HG03108 (cell line): ENCODE data around the gene MTCH1.

Source experiments
- ATAC-seq: cut with Tn5 transposase; IDR thresholded peaks from one replicate; pipeline ENCODE4 v1.9.1; 2021; ENCODE audit warnings: moderate library complexity; ENCODE audit not compliant: unreplicated experiment

The MTCH1 gene

GRCh38 chr6:36970892-36971842 is 14.8 kb downstream of the MTCH1 start:
- ATAC-seq: no peak

DNA sequence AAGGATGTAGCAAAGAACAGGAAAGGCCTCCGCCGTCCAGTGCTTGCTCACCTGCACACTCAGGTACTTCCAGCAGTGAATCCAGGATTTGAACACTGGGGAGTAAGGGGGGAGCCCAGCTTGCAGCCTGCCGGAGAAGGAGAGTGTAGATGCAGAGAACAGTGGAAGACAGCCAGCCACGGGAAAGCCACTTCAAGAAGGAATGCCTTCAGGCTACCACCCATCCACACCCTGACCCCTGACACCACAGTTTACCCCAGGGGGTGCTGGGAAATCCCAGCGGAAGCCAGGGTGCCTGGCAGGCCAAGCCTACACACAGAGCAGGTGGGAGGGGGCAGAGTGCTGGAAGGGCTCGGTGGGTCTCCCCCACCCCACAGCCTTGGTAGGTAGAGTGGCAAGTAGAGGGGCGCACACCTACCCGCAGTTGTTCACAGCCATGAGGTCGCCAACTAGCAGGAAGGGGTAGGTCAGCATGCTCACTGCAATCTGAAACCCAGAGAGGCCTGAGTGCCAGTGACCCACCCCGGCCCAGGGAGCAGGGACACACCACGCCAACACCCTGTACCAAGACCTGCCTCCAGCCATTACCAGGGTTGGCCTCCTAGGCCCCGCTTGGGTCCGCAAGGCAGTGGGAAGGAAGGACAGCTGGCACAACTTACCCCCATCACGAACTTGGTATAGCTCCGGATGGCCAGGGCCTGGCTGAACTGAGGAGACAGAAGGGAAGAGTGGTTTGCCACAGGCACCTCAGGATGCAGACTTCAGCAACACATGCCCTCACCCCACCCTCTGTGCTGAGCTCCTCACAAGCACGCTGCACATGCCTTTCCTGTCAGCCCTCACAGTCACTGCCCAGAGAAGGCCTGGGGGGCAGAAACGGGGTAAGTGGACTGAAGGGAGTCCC is 15.8 kb downstream of the MTCH1 start:
- no peak for ATAC-seq

GRCh38 chr6:36969240-36969691 is 16.7 kb downstream of the MTCH1 start:
- ATAC-seq: no peak

DNA sequence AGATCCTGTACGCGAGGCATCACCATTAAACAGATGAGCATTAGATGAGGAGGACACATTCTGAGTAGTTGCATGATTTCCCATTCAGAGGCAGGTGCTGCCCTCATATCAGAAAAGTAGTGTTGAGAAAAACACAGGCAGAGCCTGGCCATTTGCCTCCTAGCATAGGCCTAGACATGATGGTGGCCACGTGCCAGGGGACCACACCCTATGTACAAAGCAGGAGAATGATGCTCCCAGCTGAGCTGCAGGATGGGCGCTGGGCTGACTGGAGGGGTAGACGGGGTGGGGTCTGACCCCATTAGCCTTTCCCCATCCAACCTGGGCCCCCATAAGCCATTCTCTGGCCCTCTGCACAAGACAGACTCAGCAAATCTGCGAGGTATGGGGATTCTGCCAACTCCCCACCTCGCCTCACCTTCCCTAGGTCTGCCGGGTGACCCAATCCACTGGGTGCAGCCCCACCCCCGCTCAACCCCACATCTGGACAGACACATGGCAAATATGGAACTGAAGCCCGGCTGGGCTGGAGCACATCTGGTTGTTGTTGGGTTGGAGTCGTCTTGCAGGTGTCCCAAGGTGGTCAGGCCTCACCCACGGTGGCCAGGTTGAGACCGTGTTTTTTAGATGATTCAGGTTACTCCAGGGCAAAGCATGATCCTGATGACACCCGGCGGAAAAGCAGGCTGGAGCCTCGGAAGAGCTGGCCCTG is 17.6 kb downstream of the MTCH1 start:
- ATAC-seq: no peak

GRCh38 chr6:36967757-36968156 is 18.2 kb downstream of the MTCH1 start:
- ATAC-seq: no peak

- ATAC-seq: no peak
These were observed 18.7 kb downstream of the MTCH1 start for GRCh38 chr6:36967301-36967700.

GRCh38 chr6:36964908-36965307 is 21.1 kb downstream of the MTCH1 start:
- ATAC-seq: no peak

DNA sequence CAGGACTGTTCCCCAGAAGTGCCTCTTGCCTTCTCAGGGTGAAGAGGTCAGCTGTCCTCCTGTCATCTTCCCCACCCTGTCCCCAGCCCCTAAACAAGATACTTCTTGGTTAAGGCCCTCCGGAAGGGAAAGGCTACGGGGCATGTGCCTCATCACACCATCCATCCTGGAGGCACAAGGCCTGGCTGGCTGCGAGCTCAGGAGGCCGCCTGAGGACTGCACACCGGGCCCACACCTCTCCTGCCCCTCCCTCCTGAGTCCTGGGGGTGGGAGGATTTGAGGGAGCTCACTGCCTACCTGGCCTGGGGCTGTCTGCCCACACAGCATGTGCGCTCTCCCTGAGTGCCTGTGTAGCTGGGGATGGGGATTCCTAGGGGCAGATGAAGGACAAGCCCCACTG is 21.6 kb downstream of the MTCH1 start:
- no peak for ATAC-seq

- no peak for ATAC-seq
These were observed 22.3 kb downstream of the MTCH1 start for GRCh38 chr6:36963451-36964290.

- no peak for ATAC-seq
These were observed 23.1 kb downstream of the MTCH1 start for GRCh38 chr6:36962874-36963273.

GRCh38 chr6:36961441-36962435 is 24.3 kb downstream of the MTCH1 start:
- no peak for ATAC-seq

DNA sequence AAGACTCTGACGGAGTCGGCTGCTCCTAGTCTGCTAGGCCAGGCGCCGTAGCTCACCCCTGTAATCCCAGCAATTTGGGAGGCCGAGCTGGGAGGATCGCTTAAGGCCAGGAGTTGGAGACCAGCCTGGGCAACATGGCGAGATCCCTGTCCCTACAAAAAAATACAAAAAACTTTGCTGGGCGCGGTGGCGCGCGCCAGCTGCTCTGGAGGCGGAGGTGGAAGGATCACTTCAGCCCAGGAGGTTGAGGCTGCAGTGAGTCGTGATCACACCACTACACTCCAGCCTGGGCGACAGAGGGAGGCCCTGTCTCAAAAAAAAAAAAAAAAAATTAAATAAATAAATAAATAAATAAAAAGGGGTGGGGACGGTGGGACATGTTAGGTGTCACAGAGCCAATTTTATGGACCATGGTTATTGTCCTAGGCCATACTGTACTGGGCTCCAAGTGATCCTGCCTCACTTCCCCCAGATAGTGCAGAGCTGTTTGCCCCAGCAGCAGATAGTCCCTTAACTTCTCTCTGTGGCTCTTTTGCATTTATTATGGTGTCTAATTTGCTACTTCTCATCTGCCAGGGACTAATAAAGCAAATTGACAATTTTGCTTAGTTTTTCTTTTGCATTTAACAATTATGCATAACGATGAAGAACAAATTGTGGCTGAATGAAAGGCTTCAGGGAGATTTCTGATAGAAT is 26.3 kb downstream of the MTCH1 start:
- ATAC-seq: no peak

GRCh38 chr6:36958775-36959554 is 27.0 kb downstream of the MTCH1 start:
- ATAC-seq: no peak

GRCh38 chr6:36957773-36958271 is 28.2 kb downstream of the MTCH1 start:
- no peak for ATAC-seq

DNA sequence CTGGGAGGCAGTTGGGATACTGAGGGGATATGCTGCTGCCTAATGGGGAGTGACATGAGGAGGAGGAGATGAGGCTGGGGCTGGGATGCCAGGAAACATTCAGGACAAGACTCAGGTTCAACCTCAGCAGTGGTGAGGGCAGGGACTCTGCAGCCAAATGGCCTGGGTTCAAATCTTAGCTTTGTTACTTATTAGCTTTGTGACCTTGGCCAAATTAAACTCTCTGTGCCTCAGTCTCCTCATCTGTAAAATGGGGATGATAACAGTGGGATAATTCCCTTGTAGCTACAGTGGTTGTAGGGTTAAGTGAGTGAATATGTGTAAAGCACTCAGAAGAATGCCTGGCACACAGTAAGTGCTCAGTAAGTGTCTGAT is 29.6 kb downstream of the MTCH1 start:
- ATAC-seq: no peak

- no peak for ATAC-seq
These were observed 30.1 kb downstream of the MTCH1 start for GRCh38 chr6:36955671-36956445.

DNA sequence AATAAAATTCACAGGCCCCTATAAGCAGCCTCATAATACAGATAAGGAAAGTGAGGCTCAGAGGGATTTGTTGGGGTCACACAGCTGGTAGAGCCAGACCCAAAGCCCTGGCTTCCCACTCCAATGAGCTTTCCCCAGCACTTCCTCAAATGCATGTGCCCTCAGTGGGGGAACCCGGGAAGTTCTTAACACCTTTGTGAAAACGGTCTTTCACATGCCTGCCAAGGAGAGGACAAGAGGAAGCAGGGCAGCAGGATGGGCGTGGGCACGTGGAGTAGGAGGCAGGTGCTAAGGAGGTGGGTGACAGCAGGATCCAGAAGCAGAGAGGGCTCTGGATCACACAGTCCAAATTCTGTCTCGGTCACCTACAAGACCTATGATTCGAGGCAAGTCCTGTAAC is 30.9 kb downstream of the MTCH1 start:
- no peak for ATAC-seq
